HG03457 (cell line): ENCODE measurements around the gene TLN1.

Experiments
- ATAC-seq: cut with Tn5 transposase; IDR thresholded peaks from one replicate; pipeline ENCODE4 v1.9.1; 2021; ENCODE audit warnings: moderate number of reproducible peaks; ENCODE audit not compliant: unreplicated experiment

The TLN1 gene

GRCh38 chr9:35753466-35753865, 21.5 kb upstream of the TLN1 start:
- ATAC-seq, result no peak

- ATAC-seq, result no peak
Observed at GRCh38 chr9:35750256-35750531, 18.2 kb upstream of the TLN1 start.

GRCh38 chr9:35749515-35750255, 17.7 kb upstream of the TLN1 start:
- peak; percentile 20 for ATAC-seq

GRCh38 chr9:35748858-35749514, 17.0 kb upstream of the TLN1 start, which contains the start of the genes GBA2 and RGP1:
GBA2 (minus strand) TSS chr9:35749228; CDS start chr9:35748704, 524 bp downstream.
RGP1 (plus strand) TSS chr9:35749287; CDS start chr9:35749756, 469 bp downstream.
- ATAC-seq, result peak; percentile 58

- ATAC-seq, result peak; percentile 2
Observed at GRCh38 chr9:35748242-35748857, 16.4 kb upstream of the TLN1 start.

GRCh38 chr9:35746583-35746982, 14.6 kb upstream of the TLN1 start:
- no peak for ATAC-seq

GRCh38 chr9:35745569-35745968, 13.6 kb upstream of the TLN1 start:
- ATAC-seq, result no peak

- ATAC-seq, result no peak
Observed at GRCh38 chr9:35743880-35744518, 12.0 kb upstream of the TLN1 start.

GRCh38 chr9:35743452-35743851, 11.5 kb upstream of the TLN1 start:
- no peak for ATAC-seq

GRCh38 chr9:35741740-35742139, 9.7 kb upstream of the TLN1 start:
- no peak for ATAC-seq

- no peak for ATAC-seq
Observed at GRCh38 chr9:35740243-35740642, 8.2 kb upstream of the TLN1 start.

- no peak for ATAC-seq
Observed at GRCh38 chr9:35738924-35739323, 6.9 kb upstream of the TLN1 start.

GRCh38 chr9:35738186-35738585, 6.2 kb upstream of the TLN1 start:
- no peak for ATAC-seq

GRCh38 chr9:35737143-35737542, 5.1 kb upstream of the TLN1 start:
- no peak for ATAC-seq

GRCh38 chr9:35736201-35736633, 4.2 kb upstream of the TLN1 start:
- ATAC-seq, result no peak

- no peak for ATAC-seq
Observed at GRCh38 chr9:35734096-35734495, 2.1 kb upstream of the TLN1 start.

- no peak for ATAC-seq
Observed at GRCh38 chr9:35732800-35733541, 976 bp upstream of the TLN1 start.

- no peak for ATAC-seq
Observed at GRCh38 chr9:35731415-35732184, 395 bp downstream of the TLN1 start.

GRCh38 chr9:35730486-35730854, 1.5 kb downstream of the TLN1 start:
- no peak for ATAC-seq
